ENCODE results near the gene LGI2.
"Not testable (repeated sequence)": the region's sequence is repeated elsewhere in the genome, so short reads cannot be mapped to it uniquely, and the experiment has no call there.

The LGI2 gene

GRCh38 chr4:25050370-25051078 is 19.8 kb upstream of the LGI2 start:
- DNase-seq (ENCODE audit: low read depth in 2 of 2), result no peak

- no peak for DNase-seq (ENCODE audit: low read depth in 2 of 2)
These were observed 12.8 kb upstream of the LGI2 start for GRCh38 chr4:25043548-25043947.

- DNase-seq (ENCODE audit: low read depth in 2 of 2), result no peak
These were observed 2.8 kb upstream of the LGI2 start for GRCh38 chr4:25033526-25033925.

DNA sequence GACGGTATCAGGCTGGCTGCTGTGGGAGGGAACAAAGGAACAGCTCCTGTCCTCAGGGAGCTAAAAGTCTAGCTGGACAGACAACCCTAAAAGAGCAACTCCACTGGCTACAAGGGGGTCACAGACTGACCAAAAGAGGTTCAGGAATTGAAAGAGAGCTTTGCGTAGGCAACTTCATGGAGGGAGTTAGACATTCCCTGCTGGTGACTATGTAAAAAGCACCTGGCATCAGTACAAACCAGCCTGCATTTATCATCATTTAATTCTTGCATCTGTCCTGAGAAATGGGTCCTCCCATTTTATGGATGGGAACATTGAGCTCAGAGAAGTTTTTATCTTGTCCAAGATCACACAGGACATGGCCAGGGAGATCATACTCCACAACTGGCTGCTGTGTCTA is 1.4 kb upstream of the LGI2 start:
- no peak for DNase-seq (ENCODE audit: low read depth in 2 of 2)

DNA sequence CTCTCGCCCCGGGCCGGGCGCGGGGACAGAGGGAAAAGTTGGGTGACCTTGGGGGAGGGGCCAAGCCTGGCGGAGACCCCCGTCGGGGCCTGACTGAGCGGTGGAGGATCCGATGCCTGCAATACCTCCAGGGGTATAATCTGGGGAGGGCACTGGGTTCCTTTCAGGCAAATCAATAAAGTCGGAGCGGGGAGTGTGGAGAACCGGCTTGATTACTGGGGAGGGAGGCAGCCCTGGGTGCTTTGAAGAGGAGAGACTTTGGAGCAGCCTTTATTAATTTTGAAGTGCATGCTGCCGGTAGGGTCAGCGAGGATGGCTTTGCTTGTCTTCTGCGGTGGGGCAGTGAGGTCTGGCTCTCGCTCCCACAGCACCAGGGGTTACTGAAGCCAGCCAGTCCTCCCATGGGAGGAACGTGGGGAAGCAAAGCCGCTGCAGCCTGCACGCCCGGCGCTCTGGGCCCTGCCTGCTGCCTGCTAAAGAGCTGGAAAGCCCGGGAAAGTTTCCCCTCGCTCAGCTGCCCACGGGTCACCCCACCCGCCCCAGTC is 403 bp upstream of the LGI2 start:
- no peak for DNase-seq (ENCODE audit: low read depth in 2 of 2)

- no peak for DNase-seq (ENCODE audit: low read depth in 2 of 2)
These were observed 1.1 kb downstream of the LGI2 start for GRCh38 chr4:25029479-25030276.

- DNase-seq (ENCODE audit: low read depth in 2 of 2), result no peak
These were observed 1.9 kb downstream of the LGI2 start for GRCh38 chr4:25028851-25029250.

- DNase-seq (ENCODE audit: low read depth in 2 of 2), result no peak
These were observed 8.0 kb downstream of the LGI2 start for GRCh38 chr4:25022766-25023165.

DNA sequence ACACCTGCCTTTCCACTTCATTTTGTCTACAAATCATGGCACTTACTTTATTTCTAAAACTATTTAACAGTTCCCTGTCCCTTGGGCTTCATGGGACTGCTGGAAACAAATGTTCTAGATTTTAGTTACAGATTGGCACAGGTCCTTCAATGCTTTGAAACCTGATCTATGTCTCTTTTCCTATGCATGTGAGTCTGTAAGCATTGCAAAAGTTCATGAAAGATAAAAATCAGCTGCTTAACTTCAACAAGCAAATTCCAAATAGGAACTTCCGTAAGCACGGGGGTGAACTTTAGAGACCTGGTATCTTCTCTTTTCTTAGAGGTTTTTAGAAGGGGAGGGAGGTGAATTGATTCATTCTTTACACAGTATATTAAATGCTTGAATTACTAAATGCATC is 9.5 kb downstream of the LGI2 start:
- no peak for DNase-seq (ENCODE audit: low read depth in 2 of 2)

GRCh38 chr4:25020236-25020635 is 10.5 kb downstream of the LGI2 start:
- DNase-seq (ENCODE audit: low read depth in 2 of 2), result no peak

- DNase-seq (ENCODE audit: low read depth in 2 of 2), result no peak
These were observed 11.2 kb downstream of the LGI2 start for GRCh38 chr4:25019501-25019900.

DNA sequence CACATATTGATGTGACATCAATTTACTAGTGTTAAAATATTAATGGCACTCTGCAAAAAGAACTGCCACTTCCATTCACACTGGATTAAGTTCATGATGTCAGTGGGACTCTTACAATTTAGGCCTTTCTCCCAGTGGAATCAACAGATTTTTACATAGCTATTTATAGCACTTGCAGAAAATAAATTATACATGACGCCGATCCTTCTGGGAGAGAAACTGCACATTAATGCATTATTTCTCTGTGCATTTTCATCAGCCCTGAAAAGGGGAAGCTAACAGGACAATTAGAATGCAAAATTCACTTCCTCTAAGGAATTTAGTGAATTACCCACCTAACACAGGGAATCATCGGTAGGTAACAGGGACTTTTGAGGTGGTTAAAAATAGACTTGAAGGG is 15.7 kb downstream of the LGI2 start:
- DNase-seq (ENCODE audit: low read depth in 2 of 2), result no peak

DNA sequence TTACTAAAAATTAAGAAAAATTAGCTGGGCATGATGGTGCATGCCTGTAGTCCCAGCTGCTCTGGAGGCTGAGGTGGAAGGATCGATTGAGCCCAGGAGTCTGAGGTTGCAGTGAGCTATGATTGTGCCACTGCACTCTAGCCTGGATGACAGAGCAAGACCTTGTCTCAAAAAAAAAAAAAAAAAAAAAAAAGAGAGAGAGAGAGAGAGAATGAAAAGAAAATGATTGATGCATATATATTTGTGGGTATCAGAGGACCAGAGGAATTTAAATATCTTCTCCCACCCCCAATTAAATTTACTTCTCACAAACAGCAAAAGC is 16.1 kb downstream of the LGI2 start:
- DNase-seq (ENCODE audit: low read depth in 2 of 2), result not testable (repeated sequence)

- no peak for DNase-seq (ENCODE audit: low read depth in 2 of 2)
These were observed 16.7 kb downstream of the LGI2 start for GRCh38 chr4:25013756-25014661.

DNA sequence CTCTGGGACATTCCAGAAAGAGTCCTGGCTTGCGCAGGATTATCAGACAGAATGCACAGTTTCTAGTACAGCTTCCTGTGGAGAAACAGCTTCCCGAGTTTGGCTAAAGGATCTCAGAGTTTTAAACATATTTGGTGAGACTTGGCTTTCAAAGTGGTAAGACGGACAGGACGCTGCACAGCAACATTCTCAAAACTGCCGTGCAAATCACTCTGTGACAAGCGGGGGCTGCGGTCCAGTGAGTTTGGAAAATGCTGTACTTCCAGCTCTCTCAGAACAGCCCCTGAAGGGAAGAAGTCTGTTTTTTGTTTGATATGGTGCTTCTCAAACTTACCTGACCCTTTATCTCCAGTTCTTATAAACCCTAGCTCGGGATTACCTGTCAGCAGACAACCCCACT is 18.1 kb downstream of the LGI2 start:
- DNase-seq (ENCODE audit: low read depth in 2 of 2), result no peak

GRCh38 chr4:25011135-25011866 is 19.4 kb downstream of the LGI2 start:
- no peak for DNase-seq (ENCODE audit: low read depth in 2 of 2)

GRCh38 chr4:25007598-25007997 is 23.1 kb downstream of the LGI2 start:
- no peak for DNase-seq (ENCODE audit: low read depth in 2 of 2)

DNA sequence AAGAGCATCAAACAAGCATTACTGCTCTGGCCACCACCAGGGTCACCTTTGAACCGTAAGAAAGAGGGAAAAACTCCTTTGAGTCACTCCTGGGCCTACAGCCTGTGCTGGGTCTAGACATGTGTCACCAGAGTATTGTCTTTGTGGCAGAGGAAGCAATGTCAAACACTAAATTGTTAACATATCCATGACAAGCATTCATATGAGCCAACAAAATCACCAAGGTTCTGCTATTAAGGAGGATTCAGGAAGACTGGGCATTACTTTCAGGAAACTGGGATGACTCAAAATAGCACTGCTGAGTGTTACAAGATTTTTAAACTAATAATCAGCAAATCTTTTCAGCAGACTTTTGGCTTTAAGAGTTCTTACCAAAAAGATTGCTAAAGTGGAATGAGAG is 28.1 kb downstream of the LGI2 start:
- DNase-seq (ENCODE audit: low read depth in 2 of 2), result no peak

GRCh38 chr4:25001509-25001908 is 29.2 kb downstream of the LGI2 start:
- DNase-seq (ENCODE audit: low read depth in 2 of 2), result no peak

DNA sequence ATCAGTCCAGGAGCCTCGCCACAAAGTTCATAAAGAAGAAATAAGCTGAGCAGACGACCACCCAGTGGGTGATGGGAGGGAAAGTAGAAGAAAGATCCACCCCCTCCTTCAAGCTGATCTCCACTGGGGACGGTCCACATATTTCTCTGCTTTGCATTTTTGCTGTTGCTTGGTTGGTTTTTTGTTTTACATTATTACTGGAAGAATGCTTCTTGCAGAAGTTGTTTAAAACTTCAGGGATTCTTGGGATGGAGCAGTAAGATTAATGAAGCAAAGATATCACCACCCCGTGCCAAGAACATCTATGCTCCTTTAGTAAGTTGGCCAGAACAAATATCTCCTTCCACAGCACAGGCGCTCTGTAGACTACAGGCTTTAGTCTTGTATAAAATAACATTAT is 30.1 kb downstream of the LGI2 start:
- no peak for DNase-seq (ENCODE audit: low read depth in 2 of 2)

DNA sequence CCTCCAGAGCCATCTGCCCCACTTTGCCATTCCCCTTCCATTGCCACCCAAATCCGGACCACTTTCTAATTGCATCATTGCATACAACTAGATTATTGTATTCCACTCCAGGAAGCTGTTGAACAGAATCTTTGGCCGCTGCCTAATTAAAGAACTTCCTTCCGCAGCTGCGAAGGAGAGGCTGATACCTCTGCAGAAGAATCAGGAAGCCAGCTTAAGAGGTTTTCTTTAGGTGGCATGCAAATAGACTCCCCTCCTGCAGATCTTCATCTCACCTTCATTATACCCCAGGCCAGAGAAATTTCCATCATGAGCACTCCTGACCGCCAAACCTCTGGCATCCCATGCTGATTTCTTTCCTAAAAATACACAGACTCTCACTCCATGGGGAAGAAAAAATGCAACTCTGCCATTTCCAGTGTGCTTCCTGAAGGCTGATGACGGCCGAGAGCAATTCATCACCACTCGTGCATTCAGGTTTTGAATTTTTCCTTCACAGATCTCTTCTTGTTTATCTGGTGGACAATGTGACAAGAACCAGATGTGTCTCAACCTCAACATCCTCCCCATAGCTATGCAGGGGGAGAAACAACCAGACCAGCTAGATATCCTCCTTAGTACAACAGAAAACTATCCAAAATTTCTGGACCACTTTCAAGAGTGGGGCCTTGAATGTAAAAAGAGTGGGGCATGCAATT is 31.2 kb downstream of the LGI2 start:
- no peak for DNase-seq (ENCODE audit: low read depth in 2 of 2)
